T-helper 2 cell (primary cell): ENCODE measurements around the gene FOXM1.
A peak's percentile ranks its signal among the peaks of the same experiment; 100 is the strongest.

Experiments used
- DNase-seq, 5 experiments: peaks; one replicate each; pipeline versions ENCODE4 v3.0.0 to v3.0.0-alpha.2; 2012 to 2022
- total RNA-seq, 2 donors: gene quantifications; one replicate each; lab custom pipeline; 2026; lab: John Stamatoyannopoulos, UW

FOXM1 gene, protein sequence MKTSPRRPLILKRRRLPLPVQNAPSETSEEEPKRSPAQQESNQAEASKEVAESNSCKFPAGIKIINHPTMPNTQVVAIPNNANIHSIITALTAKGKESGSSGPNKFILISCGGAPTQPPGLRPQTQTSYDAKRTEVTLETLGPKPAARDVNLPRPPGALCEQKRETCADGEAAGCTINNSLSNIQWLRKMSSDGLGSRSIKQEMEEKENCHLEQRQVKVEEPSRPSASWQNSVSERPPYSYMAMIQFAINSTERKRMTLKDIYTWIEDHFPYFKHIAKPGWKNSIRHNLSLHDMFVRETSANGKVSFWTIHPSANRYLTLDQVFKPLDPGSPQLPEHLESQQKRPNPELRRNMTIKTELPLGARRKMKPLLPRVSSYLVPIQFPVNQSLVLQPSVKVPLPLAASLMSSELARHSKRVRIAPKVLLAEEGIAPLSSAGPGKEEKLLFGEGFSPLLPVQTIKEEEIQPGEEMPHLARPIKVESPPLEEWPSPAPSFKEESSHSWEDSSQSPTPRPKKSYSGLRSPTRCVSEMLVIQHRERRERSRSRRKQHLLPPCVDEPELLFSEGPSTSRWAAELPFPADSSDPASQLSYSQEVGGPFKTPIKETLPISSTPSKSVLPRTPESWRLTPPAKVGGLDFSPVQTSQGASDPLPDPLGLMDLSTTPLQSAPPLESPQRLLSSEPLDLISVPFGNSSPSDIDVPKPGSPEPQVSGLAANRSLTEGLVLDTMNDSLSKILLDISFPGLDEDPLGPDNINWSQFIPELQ
- 1.2 to 4.2 reads per million in 2 donors for total RNA-seq

DNA sequence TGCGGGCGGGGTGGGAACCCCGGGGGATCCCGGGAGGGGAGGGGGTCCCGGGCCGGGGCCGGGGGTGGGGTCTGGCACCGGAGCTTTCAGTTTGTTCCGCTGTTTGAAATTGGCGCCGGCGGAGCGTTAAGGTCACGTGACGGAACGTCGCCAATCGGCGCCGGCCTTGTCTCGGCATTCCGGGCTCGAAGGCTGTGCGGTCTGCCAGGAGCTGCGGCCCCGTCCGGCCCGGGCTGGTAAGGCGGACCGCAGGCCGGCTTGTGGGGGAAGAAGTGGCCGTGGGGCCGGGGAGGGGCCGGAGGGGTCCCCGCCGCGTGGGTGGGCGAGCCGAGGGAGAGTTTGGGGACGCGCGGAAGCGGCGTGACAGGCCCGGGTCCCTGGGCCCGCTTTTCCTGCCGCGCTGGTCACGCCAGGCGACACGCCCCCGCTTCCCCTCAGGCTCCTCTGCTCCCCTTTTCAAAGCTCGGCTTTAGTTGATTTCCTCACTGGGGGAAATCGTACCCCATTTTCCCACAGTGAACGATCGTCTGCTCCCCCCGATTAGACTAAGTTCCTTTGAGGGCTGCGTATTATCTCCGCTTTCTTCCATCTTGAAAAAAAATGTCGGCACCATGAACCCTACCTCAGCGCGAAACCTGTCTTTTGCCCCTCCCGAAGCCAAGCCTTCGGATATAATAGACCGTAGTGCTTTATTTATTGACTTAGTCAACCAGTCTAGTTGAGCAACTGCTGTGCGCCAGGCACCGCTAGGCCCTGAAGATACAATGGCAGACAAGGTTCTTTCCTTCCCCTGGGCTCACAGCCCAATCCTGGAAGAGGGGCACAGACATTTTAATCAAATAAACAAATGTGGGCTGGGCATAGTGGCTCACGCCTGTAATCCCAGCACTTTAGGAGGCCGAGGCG lies at the start of gene FOXM1, which contains the start of gene RHNO1:
Gene FOXM1 (minus strand): TSS at position 128 of the 906 bp plus-strand sequence. CDS start 2,696 bp downstream, outside the sequence.
Gene RHNO1 (plus strand): TSS at position 177 of the 906 bp plus-strand sequence. CDS start 8,144 bp downstream, outside the sequence.
- peak; percentile 77 to 90 (median 81) for DNase-seq

DNA sequence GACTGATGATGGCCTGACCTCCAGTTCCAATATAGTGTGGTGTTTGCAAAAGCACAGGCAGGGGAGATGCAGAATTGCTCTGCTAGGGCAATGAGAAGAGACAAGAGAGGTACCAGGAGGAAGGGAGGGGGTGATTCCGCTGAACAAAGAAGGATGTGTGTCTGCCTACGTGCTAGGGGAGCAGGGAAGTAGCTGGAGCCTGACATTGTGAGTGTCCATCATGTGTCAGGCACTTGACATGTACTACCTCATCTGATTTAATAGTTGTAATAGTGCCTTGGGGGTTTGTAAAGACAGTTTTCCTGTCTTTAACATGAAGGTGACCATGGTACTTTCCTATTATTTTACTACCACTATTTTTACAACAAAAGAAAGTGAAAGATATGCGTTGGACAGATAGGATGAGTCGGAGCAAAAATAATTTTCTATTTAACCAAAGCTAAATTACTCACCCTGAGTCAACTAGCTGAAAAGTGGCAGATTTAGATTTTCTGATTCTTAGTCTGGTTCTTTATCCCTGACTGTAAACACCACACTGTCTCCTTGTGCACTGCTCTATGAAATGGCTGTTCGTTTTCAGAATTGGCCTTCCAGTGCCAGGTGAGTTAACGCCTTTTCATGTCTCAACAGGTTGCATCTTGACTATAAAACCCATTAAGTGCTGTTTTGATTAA lies 48.5 kb upstream of the FOXM1 start:
- DNase-seq, result no peak

- no peak for DNase-seq
These were observed 47.0 kb upstream of the FOXM1 start for GRCh38 chr12:2924019-2924418.

DNA sequence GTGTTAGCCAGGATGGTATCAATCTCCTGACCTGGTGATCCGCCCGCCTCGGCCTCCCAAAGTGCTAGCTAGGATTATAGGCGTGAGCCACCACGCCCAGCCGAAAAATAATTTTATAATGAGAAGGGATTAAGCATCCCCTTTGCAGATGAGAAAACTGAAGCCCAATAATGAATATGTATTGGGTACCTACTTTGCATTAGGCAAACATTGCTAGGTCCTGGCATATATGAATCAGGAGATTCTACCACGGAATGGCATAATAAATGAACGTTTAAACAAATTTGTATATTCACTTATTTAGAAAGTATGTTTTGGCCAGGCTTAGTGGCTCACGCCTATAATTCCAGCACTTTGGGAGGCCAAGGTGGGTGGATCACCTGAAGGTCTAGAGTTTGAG lies 46.1 kb upstream of the FOXM1 start:
- DNase-seq, result no peak

DNA sequence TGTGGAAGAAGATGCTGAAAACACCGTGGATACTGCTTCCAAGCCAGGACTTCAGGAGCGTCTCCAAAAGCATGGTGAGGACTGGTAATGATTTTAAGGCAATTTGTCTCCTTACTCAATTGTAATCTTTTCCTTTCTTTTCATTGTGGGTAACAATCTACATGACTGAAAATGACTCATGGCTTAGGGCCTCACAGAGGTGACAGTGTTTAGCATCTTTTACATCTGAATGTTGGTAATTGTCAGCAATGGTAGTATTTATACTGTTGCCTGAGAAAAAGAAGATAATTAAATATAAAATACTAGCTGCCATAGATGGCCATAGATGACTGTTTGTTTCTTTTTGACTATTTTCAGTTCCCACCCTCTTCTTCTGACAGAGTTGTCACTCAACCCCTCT lies 45.4 kb upstream of the FOXM1 start:
- no peak for DNase-seq

DNA sequence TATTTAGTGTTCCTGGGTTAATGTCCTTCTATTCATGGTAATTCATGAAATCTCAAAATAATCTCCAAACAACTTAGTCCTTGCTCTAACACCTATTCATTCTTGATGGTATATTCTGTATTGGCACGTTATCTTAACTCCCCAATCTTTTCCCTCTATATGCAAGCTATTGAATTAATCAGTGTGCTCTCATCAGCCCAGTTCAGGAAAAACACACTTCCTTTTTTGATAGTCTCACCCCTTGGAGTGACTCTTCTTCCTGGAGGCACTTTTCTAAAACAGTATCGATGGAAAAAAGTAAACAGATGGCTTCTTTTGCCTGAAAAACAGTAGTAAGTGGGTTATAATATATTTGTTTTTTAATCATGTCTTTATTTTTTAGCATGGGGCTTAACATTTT lies 42.3 kb upstream of the FOXM1 start:
- DNase-seq, result no peak

GRCh38 chr12:2912216-2912575 lies 35.2 kb upstream of the FOXM1 start:
- DNase-seq, result no peak

DNA sequence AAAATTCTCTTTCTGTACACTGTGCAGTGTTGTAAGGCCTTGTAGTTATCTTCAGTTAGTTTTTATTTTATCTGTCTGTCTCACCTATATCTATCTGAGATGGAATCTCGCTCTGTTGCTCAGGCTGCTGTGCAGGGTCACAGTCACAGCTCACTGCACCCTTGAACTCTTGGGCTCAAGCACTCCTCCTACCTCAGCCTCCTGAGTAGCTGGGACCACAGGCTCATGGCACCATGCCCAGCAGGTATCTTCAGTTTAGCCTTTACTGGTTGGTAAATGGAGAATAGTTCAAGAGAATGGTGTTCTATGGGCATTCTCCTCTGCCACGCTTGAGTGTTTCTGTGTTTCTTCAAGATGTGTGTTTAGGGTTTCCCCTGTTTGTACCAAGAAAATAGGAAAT lies 27.3 kb upstream of the FOXM1 start:
- no peak for DNase-seq

DNA sequence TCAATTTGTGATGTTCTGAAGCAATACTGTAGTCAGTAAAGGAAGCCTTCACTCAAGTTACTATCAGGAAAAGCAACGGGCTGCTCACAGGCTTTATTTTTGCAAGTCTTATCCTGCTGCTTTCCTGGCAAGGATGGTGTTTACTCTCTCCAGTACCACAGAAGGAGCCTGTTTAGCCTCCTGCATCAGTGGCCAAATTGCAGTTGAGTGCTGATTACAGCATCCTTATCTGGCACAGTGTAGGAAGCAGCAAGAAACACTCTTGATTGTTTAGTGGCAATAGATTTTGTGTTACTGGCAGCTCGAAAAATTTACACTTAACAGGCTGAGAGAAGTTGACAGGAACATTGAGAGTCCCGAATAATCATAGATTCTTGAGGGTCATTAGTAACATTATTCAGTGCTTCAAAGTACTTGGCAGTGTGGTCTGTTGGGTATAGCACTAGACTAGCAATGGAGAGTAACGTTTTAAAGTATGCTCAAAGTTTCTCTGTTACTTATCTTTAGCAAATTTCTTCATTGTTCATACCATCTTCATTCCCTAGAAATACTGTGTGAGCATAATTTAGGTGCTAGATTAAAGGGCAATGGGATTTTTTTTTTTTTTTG lies 25.4 kb upstream of the FOXM1 start:
- no peak for DNase-seq

DNA sequence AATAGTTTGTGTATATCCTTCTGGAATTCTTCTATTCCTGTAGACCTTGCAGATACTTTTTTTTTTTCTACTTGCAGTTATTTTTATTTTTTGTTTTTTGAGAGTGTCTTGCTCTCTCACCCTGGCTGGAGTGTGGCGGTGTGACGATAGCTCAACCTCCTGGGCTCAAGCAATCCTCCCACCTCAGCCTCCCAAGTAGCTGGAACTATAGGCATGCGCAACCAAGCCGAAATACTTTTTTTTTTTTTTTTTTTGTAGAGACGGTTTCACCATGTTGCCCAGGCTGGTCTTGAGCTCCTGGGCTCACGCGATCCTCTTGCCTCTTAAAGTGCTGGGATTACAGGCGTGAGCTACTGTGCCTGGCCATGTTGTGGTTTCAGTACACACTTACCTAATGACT lies 23.7 kb upstream of the FOXM1 start:
- DNase-seq, result no peak

DNA sequence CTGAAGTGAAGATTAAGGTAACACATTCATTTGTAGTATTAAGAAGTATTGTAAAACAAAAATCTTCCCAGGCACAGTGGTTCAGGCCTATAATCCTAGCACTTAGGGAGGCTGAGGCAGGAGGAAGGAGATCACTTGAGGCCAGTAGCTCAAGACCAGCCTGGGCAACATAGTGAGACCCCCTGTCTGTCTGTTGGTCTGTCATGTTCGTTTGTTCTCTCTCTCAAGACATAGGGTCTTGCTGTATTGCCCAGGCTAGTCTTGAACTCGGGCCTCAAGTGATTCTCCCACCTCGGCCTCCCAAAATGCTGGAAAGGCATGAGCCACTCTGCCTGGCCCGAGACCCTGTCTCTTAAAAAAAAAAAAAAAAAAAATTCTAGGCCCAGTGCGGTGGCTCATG lies 20.4 kb upstream of the FOXM1 start:
- no peak for DNase-seq

DNA sequence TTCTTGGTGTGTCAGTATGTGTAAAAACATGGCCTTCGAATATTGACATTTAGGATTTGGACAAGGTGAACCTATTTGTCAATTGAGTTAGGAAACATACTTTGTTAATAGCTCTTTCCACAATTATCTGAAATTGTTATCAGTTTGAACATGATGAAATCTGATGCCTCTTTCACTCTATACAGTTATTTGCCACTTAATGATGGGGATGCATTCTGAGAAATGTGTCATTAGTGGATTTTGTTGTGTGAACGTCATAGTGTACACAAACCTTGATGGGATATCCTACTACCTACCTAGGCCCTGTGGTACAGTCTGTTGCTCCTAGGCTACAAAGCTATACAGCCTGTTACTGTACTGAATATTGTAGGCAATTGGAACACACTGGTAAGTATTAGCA lies 18.5 kb upstream of the FOXM1 start:
- no peak for DNase-seq

DNA sequence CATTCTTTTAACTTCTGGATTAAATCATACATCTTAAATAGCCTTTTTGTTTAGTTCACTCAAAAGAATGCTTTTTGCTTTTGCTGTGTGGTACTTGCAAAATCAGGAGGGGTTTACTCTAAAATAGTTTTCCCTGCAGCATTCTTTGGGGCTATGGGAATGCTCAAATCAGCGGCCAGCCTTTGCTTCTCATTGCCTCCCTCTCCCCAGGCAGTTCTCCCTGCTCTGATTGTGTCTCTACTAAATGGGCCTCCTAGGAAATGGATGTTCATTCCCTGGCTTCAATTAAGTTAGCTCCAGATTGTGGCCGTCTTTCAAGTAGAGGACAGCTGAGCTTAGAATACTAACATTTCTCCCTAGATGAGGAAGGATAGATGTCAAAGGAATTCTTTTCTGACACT lies 18.1 kb upstream of the FOXM1 start:
- no peak for DNase-seq

- DNase-seq, result no peak
These were observed 16.0 kb upstream of the FOXM1 start for GRCh38 chr12:2893007-2893406.

DNA sequence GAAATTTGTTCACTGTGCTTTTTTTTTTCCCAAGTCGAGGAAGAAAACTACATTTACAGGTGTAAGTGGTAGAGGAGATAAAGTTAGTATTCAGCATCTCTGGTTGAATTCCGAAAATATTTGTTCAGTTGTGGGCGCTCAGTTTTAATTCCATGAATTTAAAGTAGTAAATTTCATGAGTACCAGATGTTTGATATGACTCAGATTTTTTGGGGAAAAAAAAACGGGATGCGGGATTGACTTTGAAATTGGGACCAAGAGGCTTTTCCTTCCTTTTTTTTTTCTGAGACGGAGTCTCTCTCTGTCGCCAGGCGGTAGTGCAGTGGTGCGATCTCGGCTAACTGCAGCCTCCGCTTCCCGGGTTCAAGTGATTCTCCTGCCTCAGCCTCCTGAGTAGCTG lies 15.3 kb upstream of the FOXM1 start:
- no peak for DNase-seq

- DNase-seq, result peak in 2 of 5 experiments; percentile 19 to 26
These were observed 14.5 kb upstream of the FOXM1 start for GRCh38 chr12:2891240-2892053.

DNA sequence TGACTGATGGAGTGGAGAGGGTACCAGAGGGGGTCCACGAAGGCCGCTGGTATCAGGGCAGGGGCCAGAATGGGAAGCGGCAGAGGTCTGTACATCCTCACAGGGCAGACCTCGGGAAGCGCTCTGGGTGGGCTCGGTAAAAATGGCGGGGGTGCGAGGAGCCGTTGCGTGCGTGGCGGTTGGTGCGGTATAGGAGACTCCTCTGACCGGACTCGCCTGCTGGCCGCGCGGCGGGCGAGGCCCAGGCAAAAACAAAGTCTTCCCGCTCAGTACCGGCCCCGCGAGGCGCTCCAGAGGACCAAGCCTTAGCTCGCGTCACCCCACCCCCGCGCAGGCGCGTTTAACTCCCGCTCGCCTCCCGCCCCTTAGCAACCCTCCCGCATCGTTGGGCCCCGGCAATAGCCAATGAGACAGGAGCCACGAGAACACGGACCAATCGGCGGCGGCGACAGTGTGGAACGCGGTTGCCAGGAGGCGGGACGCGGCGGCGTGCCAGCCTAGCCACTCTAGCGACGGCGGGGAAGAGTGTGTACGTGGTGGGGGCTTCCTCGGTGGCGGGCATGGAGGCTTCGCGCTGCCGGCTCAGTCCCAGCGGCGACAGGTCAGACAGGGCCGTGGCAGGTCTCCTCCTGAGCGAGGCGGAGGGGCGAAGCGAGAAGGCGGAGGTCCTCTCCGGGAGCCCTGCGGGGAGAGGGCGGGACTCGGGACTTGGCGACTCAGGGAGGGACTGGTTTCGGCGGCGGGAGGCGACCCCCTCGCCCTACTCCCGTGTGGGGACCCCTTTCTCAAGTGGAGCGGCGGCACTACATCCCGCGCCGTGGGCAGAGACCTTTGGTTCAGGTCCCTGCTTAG lies 13.6 kb upstream of the FOXM1 start, which contains the start of gene TULP3:
Gene TULP3 (plus strand): TSS at position 504 of the 852 bp plus-strand sequence. CDS start 57 bp downstream, at position 561.
- DNase-seq, result peak; percentile 97 to 99 (median 98)

DNA sequence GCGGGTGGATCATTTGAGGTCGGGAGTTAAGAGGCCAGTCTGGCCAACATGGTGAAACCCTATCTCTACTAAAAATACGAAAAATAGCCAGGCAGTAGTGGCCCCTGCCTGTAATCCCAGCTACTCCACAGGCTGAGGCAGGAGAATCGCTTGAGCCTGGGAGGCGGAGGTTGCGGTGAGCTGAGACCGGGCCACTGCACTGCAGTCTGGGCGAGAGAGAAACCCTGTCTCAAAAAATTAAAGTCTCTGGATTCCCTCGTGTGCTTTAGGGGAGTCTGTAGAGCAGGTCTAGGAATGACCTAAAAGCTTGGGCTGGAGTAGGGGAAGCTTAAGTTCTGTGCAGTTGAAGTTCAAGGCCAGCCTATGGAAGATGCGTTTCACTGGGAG lies 13.0 kb upstream of the FOXM1 start:
- DNase-seq, result no peak

- no peak for DNase-seq
These were observed 9.9 kb upstream of the FOXM1 start for GRCh38 chr12:2886768-2887450.
